ENCODE measurements around the gene NT5C1B.

NT5C1B gene

GRCh38 chr2:18599509-18600254, 10.3 kb upstream of the NT5C1B start:
- FAIRE-seq: no peak

GRCh38 chr2:18598848-18599484, 9.6 kb upstream of the NT5C1B start:
- FAIRE-seq: no peak

- FAIRE-seq: no peak
These were observed 8.2 kb upstream of the NT5C1B start for GRCh38 chr2:18597618-18598017.

GRCh38 chr2:18596993-18597392, 7.6 kb upstream of the NT5C1B start:
- no peak for FAIRE-seq

- no peak for FAIRE-seq
These were observed 4.1 kb upstream of the NT5C1B start for GRCh38 chr2:18593496-18593895.

- no peak for FAIRE-seq
These were observed 3.0 kb upstream of the NT5C1B start for GRCh38 chr2:18592372-18592771.

- FAIRE-seq: no peak
These were observed 567 bp downstream of the NT5C1B start for GRCh38 chr2:18588802-18589201.

- FAIRE-seq: no peak
These were observed 1.3 kb downstream of the NT5C1B start for GRCh38 chr2:18588049-18588448.

- no peak for FAIRE-seq
These were observed 3.8 kb downstream of the NT5C1B start for GRCh38 chr2:18585526-18585925.

- FAIRE-seq: no peak
These were observed 4.8 kb downstream of the NT5C1B start for GRCh38 chr2:18584608-18584954.

GRCh38 chr2:18583905-18584607, 5.3 kb downstream of the NT5C1B start:
- no peak for FAIRE-seq

- FAIRE-seq: no peak
These were observed 8.8 kb downstream of the NT5C1B start for GRCh38 chr2:18580606-18581005.

GRCh38 chr2:18578033-18578432, 11.3 kb downstream of the NT5C1B start:
- FAIRE-seq: no peak

- FAIRE-seq: no peak
These were observed 23.1 kb downstream of the NT5C1B start for GRCh38 chr2:18566145-18566769.

GRCh38 chr2:18560797-18561085, 28.6 kb downstream of the NT5C1B start:
- no peak for FAIRE-seq

GRCh38 chr2:18560031-18560796, 29.2 kb downstream of the NT5C1B start, which contains the start of gene RDH14:
TSS of gene RDH14 (minus strand) at chr2:18560653. CDS start at chr2:18560572, 81 bp downstream.
- FAIRE-seq: peak; percentile 88

- no peak for FAIRE-seq
These were observed 29.8 kb downstream of the NT5C1B start for GRCh38 chr2:18559531-18560030.

- no peak for FAIRE-seq
These were observed 30.9 kb downstream of the NT5C1B start for GRCh38 chr2:18558458-18558857.

GRCh38 chr2:18557121-18557520, 32.2 kb downstream of the NT5C1B start:
- FAIRE-seq: no peak

- FAIRE-seq: no peak
These were observed 36.9 kb downstream of the NT5C1B start for GRCh38 chr2:18552351-18553077.

GRCh38 chr2:18551623-18552022, 37.7 kb downstream of the NT5C1B start:
- no peak for FAIRE-seq

- no peak for FAIRE-seq
These were observed 38.2 kb downstream of the NT5C1B start for GRCh38 chr2:18551169-18551568.

Measured in G401.6 (cell line).